NCI-H748 (cell line): ENCODE data around the gene BCL2L12.

ENCODE experiments used
- DNase-seq: peaks from one replicate; lab custom pipeline; 2025; ENCODE audit not compliant: unreplicated experiment; lab: John Stamatoyannopoulos, UW

The BCL2L12 gene

GRCh38 chr19:49662011-49662410 is 3.7 kb upstream of the BCL2L12 start:
- no peak for DNase-seq

GRCh38 chr19:49663224-49663623 is 2.5 kb upstream of the BCL2L12 start:
- DNase-seq = no peak

GRCh38 chr19:49664171-49665035 is 1.3 kb upstream of the BCL2L12 start:
- DNase-seq = peak; percentile 94

- DNase-seq = no peak
Observed at GRCh38 chr19:49665036-49665350, 740 bp upstream of the BCL2L12 start.

GRCh38 chr19:49666120-49666444 is 349 bp downstream of the BCL2L12 start:
- no peak for DNase-seq

- DNase-seq = no peak
Observed at GRCh38 chr19:49667473-49667872, 1.7 kb downstream of the BCL2L12 start.

- no peak for DNase-seq
Observed at GRCh38 chr19:49669516-49669915, 3.8 kb downstream of the BCL2L12 start.

GRCh38 chr19:49672131-49672919 is 6.6 kb downstream of the BCL2L12 start:
- peak; percentile 95 for DNase-seq

- DNase-seq = peak; percentile 96
Observed at GRCh38 chr19:49676136-49676783, 10.5 kb downstream of the BCL2L12 start.

GRCh38 chr19:49676784-49677230 is 11.1 kb downstream of the BCL2L12 start:
- peak; percentile 100 for DNase-seq

- peak; percentile 81 for DNase-seq
Observed at GRCh38 chr19:49677231-49677900, 11.6 kb downstream of the BCL2L12 start, which contains the start of gene PRMT1. TSS of gene PRMT1 (plus strand) at chr19:49677271. CDS start at chr19:49677281, 10 bp downstream.

- peak; percentile 81 for DNase-seq
Observed at GRCh38 chr19:49677901-49678674, 12.4 kb downstream of the BCL2L12 start.

GRCh38 chr19:49678985-49679770 is 13.4 kb downstream of the BCL2L12 start:
- DNase-seq = no peak

GRCh38 chr19:49679771-49680413 is 14.2 kb downstream of the BCL2L12 start:
- no peak for DNase-seq

GRCh38 chr19:49680421-49681351 is 15.0 kb downstream of the BCL2L12 start:
- DNase-seq = peak; percentile 94

- no peak for DNase-seq
Observed at GRCh38 chr19:49681830-49682229, 16.1 kb downstream of the BCL2L12 start.

GRCh38 chr19:49682274-49682673 is 16.5 kb downstream of the BCL2L12 start:
- no peak for DNase-seq

GRCh38 chr19:49683814-49684250 is 18.1 kb downstream of the BCL2L12 start:
- DNase-seq = no peak
